Measurements from ENCODE around the gene B4GALT7.

- TF ChIP-seq POLR2A (IDR thresholded peaks at IDR 0.05; ENCODE audit: extremely low read depth, insufficient read length) (no peak), CTCF (IDR thresholded peaks at IDR 0.05; ENCODE audit: low read depth, low read length) (no peak)
Measured at GRCh38 chr5:177557041-177557647, 42.8 kb upstream of the B4GALT7 start.

Measured in NB4 (cell line).